H1 (cell line): Measurements from ENCODE around the gene SRRM3. TPM values are rescaled to one million over a fixed set of nuclear protein-coding genes. Genes with fewer than 3 reads are reported as not detected.
"Not testable (repeated sequence)": the region's sequence is repeated elsewhere in the genome, so short reads cannot be mapped to it uniquely, and the experiment has no call there.

Experiments
- CTCF ChIA-PET: fragments of 300-600 bp; sonication (Branson Sonifier 250); formaldehyde crosslinking; loops from one replicate; lab custom pipeline; 2021; ENCODE audit not compliant: partially characterized antibody; lab: Charles Lee
- POLR2A ChIA-PET: fragments of 300-600 bp; sonication (Branson Sonifier 250); formaldehyde crosslinking; loops from one replicate; lab custom pipeline; 2021; ENCODE audit warnings: inconsistent platforms; ENCODE audit not compliant: partially characterized antibody; lab: Charles Lee
- DNase-seq, 2 experiments: peaks; one replicate each; pipeline versions ENCODE4 v3.0.0 to v3.0.0-alpha.2; 2010 to 2022; ENCODE audit warnings: low spot score in 2 of 2, low read depth in 1 of 2, mixed read lengths in 1 of 2
- FAIRE-seq: peaks from 2 replicates; lab custom pipeline; 2011; peaks lifted over from hg19 to GRCh38; lab: Jason Lieb, UNC
- H2AFZ ChIP-seq: 2 replicates; pipeline ENCODE4 v1.8.1; 2012; ENCODE audit warnings: low read length, inconsistent platforms
- H2AK5ac ChIP-seq: 2 replicates; pipeline ENCODE4 v1.6.1; 2013; ENCODE audit warnings: low read depth, low read length
- H2BK120ac ChIP-seq: replicated peaks from 2 replicates; pipeline ENCODE3; 2013; ENCODE audit warnings: low read depth, low read length, inconsistent platforms
- H2BK12ac ChIP-seq: 2 replicates; pipeline ENCODE4 v1.6.1; 2013; ENCODE audit warnings: low read depth, low read length
- H2BK15ac ChIP-seq: 2 replicates; pipeline ENCODE4 v1.6.1; 2013; ENCODE audit warnings: low read length
- H2BK20ac ChIP-seq: 2 replicates; pipeline ENCODE4 v1.6.1; 2013; ENCODE audit warnings: low read length
- H2BK5ac ChIP-seq: 2 replicates; pipeline ENCODE4 v1.6.1; 2013; ENCODE audit warnings: low read depth, low read length
- H3K14ac ChIP-seq: 2 replicates; pipeline ENCODE4 v1.6.1; 2013; ENCODE audit warnings: inconsistent platforms; ENCODE audit not compliant: insufficient read length
- H3K18ac ChIP-seq: 2 replicates; pipeline ENCODE4 v1.6.1; 2013; ENCODE audit warnings: low read length; ENCODE audit errors: extremely low read depth
- H3K23ac ChIP-seq: 2 replicates; pipeline ENCODE4 v1.6.1; 2013; ENCODE audit warnings: inconsistent platforms; ENCODE audit not compliant: insufficient read length
- H3K23me2 ChIP-seq: 2 replicates; pipeline ENCODE4 v1.6.1; 2013; ENCODE audit warnings: low read depth, low read length
- H3K27ac ChIP-seq: 2 replicates; pipeline ENCODE4 v1.6.1; 2011; ENCODE audit warnings: low read depth, low read length, inconsistent platforms
- H3K27me3 ChIP-seq, 4 experiments: replicated peaks in 1 of 4; 1 replicate in 1 of 4; 2 replicates in 3 of 4; pipeline versions ENCODE4 v1.6.1 to v1.8.1; 2011 to 2013; ENCODE audit warnings: low read length in 3 of 4, mild to moderate bottlenecking in 3 of 4, inconsistent platforms in 2 of 4, mixed read lengths in 2 of 4, moderate library complexity in 1 of 4; ENCODE audit not compliant: control insufficient read depth in 3 of 4, insufficient read depth in 3 of 4; ENCODE audit errors: extremely low read depth in 1 of 4
- H3K36me3 ChIP-seq, 4 experiments: 2 replicates each; pipeline versions ENCODE4 v1.6.1 to v1.8.1; 2011 to 2013; ENCODE audit warnings: mild to moderate bottlenecking in 4 of 4, low read length in 3 of 4, moderate library complexity in 2 of 4, control low read depth in 1 of 4, inconsistent platforms in 1 of 4; ENCODE audit not compliant: insufficient read depth in 4 of 4, control insufficient read depth in 2 of 4
- H3K4ac ChIP-seq: replicated peaks from 2 replicates; pipeline ENCODE3; 2013; ENCODE audit warnings: low read length, low read depth, mixed read lengths, inconsistent platforms; ENCODE audit not compliant: insufficient read length
- H3K4me1 ChIP-seq, 4 experiments: replicated peaks in 1 of 4; 1 replicate in 1 of 4; 2 replicates in 3 of 4; pipeline versions ENCODE4 v1.6.1 to v1.8.1; 2011 to 2013; ENCODE audit warnings: low read length in 3 of 4, inconsistent platforms in 2 of 4, mixed read lengths in 1 of 4; ENCODE audit not compliant: insufficient read depth in 4 of 4, control insufficient read depth in 3 of 4
- H3K4me2 ChIP-seq, 2 experiments: 2 replicates each; pipeline versions ENCODE4 v1.6.1 to v1.8.1; 2011 to 2013; ENCODE audit warnings: low read depth in 2 of 2, low read length in 2 of 2, control low read depth in 1 of 2, inconsistent platforms in 1 of 2, mild to moderate bottlenecking in 1 of 2; ENCODE audit not compliant: insufficient read depth in 1 of 2
- H3K4me3 ChIP-seq, 4 experiments: fragments of 200-600, 300-600 bp in 1 of 4; sonication (generic), shearing (Covaris generic), sonication (Bioruptor Twin) in 1 of 4; 2 replicates each; pipeline versions ENCODE4 v1.5.1 to v1.8.1; 2011 to 2016; ENCODE audit warnings: low read length in 4 of 4, low read depth in 3 of 4, control low read depth in 2 of 4, inconsistent platforms in 2 of 4, mild to moderate bottlenecking in 2 of 4, mixed read lengths in 1 of 4, moderate library complexity in 1 of 4; ENCODE audit not compliant: insufficient read depth in 2 of 4; ENCODE audit errors: extremely low read depth in 1 of 4
- H3K56ac ChIP-seq: replicated peaks from 2 replicates; pipeline ENCODE3; 2013; ENCODE audit warnings: low read depth, mild to moderate bottlenecking, mixed read lengths, low read length, inconsistent platforms; ENCODE audit not compliant: insufficient read length
- H3K79me1 ChIP-seq: 2 replicates; pipeline ENCODE4 v1.6.1; 2013; ENCODE audit warnings: low read depth, low read length, control low read depth
- H3K79me2 ChIP-seq, 2 experiments: 2 replicates each; pipeline versions ENCODE4 v1.6.1 to v1.8.1; 2012 to 2013; ENCODE audit warnings: low read length in 2 of 2, mild to moderate bottlenecking in 2 of 2, inconsistent platforms in 1 of 2; ENCODE audit not compliant: insufficient read depth in 2 of 2, control insufficient read depth in 1 of 2
- H3K9ac ChIP-seq, 4 experiments: replicated peaks in 1 of 4; 1 replicate in 1 of 4; 2 replicates in 3 of 4; pipeline versions ENCODE4 v1.6.1 to v1.8.1; 2011 to 2013; ENCODE audit warnings: low read depth in 3 of 4, low read length in 3 of 4, control low read depth in 2 of 4, mild to moderate bottlenecking in 2 of 4, moderate library complexity in 2 of 4, inconsistent platforms in 1 of 4; ENCODE audit errors: extremely low read depth in 1 of 4
- H3K9me3 ChIP-seq, 2 experiments: 2 replicates each; pipeline versions ENCODE4 v1.6.1 to v1.8.1; 2012 to 2013; ENCODE audit warnings: mild to moderate bottlenecking in 2 of 2, moderate library complexity in 2 of 2, control low read depth in 1 of 2, inconsistent platforms in 1 of 2, low read depth in 1 of 2, low read length in 1 of 2, mixed read lengths in 1 of 2; ENCODE audit not compliant: insufficient read depth in 2 of 2
- H4K20me1 ChIP-seq, 2 experiments: replicated peaks in 1 of 2; 2 replicates each; pipeline versions ENCODE3 to v1.8.1; 2011 to 2013; ENCODE audit warnings: inconsistent platforms in 2 of 2, low read length in 2 of 2, mild to moderate bottlenecking in 1 of 2; ENCODE audit not compliant: insufficient read depth in 2 of 2, control insufficient read depth in 1 of 2
- H4K5ac ChIP-seq: 2 replicates; pipeline ENCODE4 v1.6.1; 2013; ENCODE audit warnings: low read length, low read depth, mixed read lengths, inconsistent platforms; ENCODE audit not compliant: insufficient read length
- H4K8ac ChIP-seq: 2 replicates; pipeline ENCODE4 v1.8.0; 2013; ENCODE audit warnings: mild to moderate bottlenecking, moderate library complexity, low read length, inconsistent platforms; ENCODE audit not compliant: insufficient read depth; ENCODE audit errors: extremely low read depth
- H4K91ac ChIP-seq: replicated peaks from 2 replicates; pipeline ENCODE3; 2013; ENCODE audit warnings: low read length, mixed read lengths, inconsistent platforms; ENCODE audit not compliant: insufficient read length
- CTBP2 ChIP-seq: IDR thresholded peaks from 2 replicates; pipeline ENCODE4 v1.7.0; 2011; ENCODE audit warnings: borderline replicate concordance, mild to moderate bottlenecking, moderate library complexity, mixed read lengths, low read length; ENCODE audit not compliant: insufficient read depth, insufficient read length
- CTCF ChIP-seq, 3 experiments: IDR thresholded peaks; 1 replicate in 2 of 3; 2 replicates in 1 of 3; pipeline versions ENCODE4 v1.5.1 to v1.6.1; 2011; ENCODE audit warnings: low read length in 3 of 3, mild to moderate bottlenecking in 3 of 3, inconsistent platforms in 2 of 3, low read depth in 1 of 3, moderate library complexity in 1 of 3; ENCODE audit not compliant: insufficient read depth in 1 of 3; ENCODE audit errors: control extremely low read depth in 1 of 3
- JUND ChIP-seq: IDR thresholded peaks from 2 replicates; pipeline ENCODE4 v1.6.1; 2011; ENCODE audit warnings: mild to moderate bottlenecking, improper control_type of control experiment, low read length
- KDM5A ChIP-seq: fragments of 200-600 bp; IDR thresholded peaks from 2 replicates; pipeline ENCODE4 v1.7.1; 2012; ENCODE audit warnings: mild to moderate bottlenecking, low read length, inconsistent platforms, mixed read lengths
- MAFK ChIP-seq: IDR thresholded peaks from 2 replicates; pipeline ENCODE4 v1.6.1; 2012; ENCODE audit warnings: low read depth, mild to moderate bottlenecking, improper control_type of control experiment, low read length
- USF2 ChIP-seq: IDR thresholded peaks from 2 replicates; pipeline ENCODE4 v1.6.1; 2011; ENCODE audit warnings: low read length, improper control_type of control experiment
- WGBS, 2 experiments: shearing (Covaris generic) in 1 of 2; methylation state at CpG; one replicate each; pipeline versions ENCODE4 v1.1.6 to v1.1.7; 2013 to 2015; ENCODE audit warnings: low lambda C conversion rate in 2 of 2, mixed read lengths in 2 of 2, inconsistent platforms in 1 of 2, low coverage in 1 of 2, missing lambda C conversion rate in 1 of 2; ENCODE audit not compliant: insufficient replicate concordance in 2 of 2, insufficient coverage in 1 of 2, insufficient read length in 1 of 2; ENCODE audit errors: extremely low coverage in 1 of 2, missing lambda C conversion rate in 1 of 2; 5-methylcytosine and 5-hydroxymethylcytosine counted together
- polyA plus RNA-seq, 7 experiments: library from polyadenylated mRNA; depleted of rRNA in 3 of 7; stranded (reverse) in 5 of 7; unstranded in 2 of 7; fragments of >200 nt in 5 of 7; fragments of 200-250 nt in 2 of 7; gene quantifications; 1 replicate in 5 of 7; 2 replicates in 1 of 7; 4 replicates in 1 of 7; pipeline versions ENCODE4 v1.2.1 to v1.2.3, GENCODE V29; 2011 to 2013; ENCODE audit warnings: missing spikeins in 2 of 7, mixed read lengths in 2 of 7
- total RNA-seq: library from RNA; stranded (reverse); fragmentation: NEBNext Ultra II Directional; extraction: Animal tissue kit (Norgen Biotek cat#: 25700); gene quantifications from 2 replicates; pipeline ENCODE4 v1.2.1, GENCODE V29; 2021

SRRM3 gene
- total and polyA plus RNA-seq, 2 of the 8 experiments (the other 6 are each of a cell fraction or from before 2014, with no cell fraction given): 10.4 to 17.4 TPM

- TF ChIP-seq USF2 (no peak), CTCF (IDR thresholded peaks at IDR 0.05; ENCODE audit: control extremely low read depth in 1 of 3, insufficient read depth in 1 of 3, low read depth in 1 of 3, low read length in 3 of 3) (peak; percentile 99 to 100 (median 100)), JUND (peak; percentile 67; the same call in 1 of the 2 replicates), CTBP2 (no peak), MAFK (no peak), KDM5A (no peak)
Measured at GRCh38 chr7:76314042-76314721, 112.5 kb downstream of the SRRM3 start (continued).

- not testable (repeated sequence) for FAIRE-seq, H2BK15ac ChIP-seq, H3K4me2 ChIP-seq, H3K27ac ChIP-seq, H3K4ac ChIP-seq, H4K91ac ChIP-seq, H4K8ac ChIP-seq, H2BK20ac ChIP-seq, H2AFZ ChIP-seq, DNase-seq, H3K27me3 ChIP-seq, H3K4me3 ChIP-seq, H3K23ac ChIP-seq, H2BK120ac ChIP-seq, H3K23me2 ChIP-seq, H3K9me3 ChIP-seq, H2AK5ac ChIP-seq, H3K79me2 ChIP-seq, H4K20me1 ChIP-seq, H3K18ac ChIP-seq, H3K36me3 ChIP-seq, H2BK5ac ChIP-seq, H2BK12ac ChIP-seq, H3K9ac ChIP-seq, H4K5ac ChIP-seq, H3K14ac ChIP-seq, H3K79me1 ChIP-seq, H3K56ac ChIP-seq
- H3K4me1 ChIP-seq: peaks cover 0 to 14% (median 7%) of the 10 kb centered on the region in 4 experiments; a peak in 6 of 7 replicates
- 91% methylated on average over 5 of the region's 6 CpGs; no CpG with 5 or more reads in 1 of the 2 experiments for WGBS, 2 experiments
- CTCF ChIA-PET: interaction anchor here (0.6 to 20.9 kb wide), 25 partner anchors 11 to 286 kb away, joined by 3 to 426 read pairs (median 7); partner anchors contain the start of genes HSPB1, MDH2, SRRM3 and STYXL1
- POLR2A ChIA-PET: interaction anchor here (1.0 to 2.9 kb wide), 12 partner anchors 10 to 248 kb away, joined by 3 to 14 read pairs (median 4); partner anchors contain the start of gene HSPB1
Measured at GRCh38 chr7:76314740-76315139, 113.0 kb downstream of the SRRM3 start.
